OCI-LY1 (cell line): ENCODE measurements around the gene ABHD6.

Experiments used
- EZH2 ChIP-seq: fragments of 200-600 bp; sonication (generic), shearing (Covaris generic); IDR thresholded peaks from 2 replicates; pipeline ENCODE4 v1.8.0; 2017; ENCODE audit warnings: borderline replicate concordance, mixed run types, mild to moderate bottlenecking, antibody characterized with exemption, low read length, moderate library complexity, mixed read lengths
- TF ChIP-seq, protein P1 (sequence below): fragments of 200-600 bp; sonication (generic), shearing (Covaris generic); IDR thresholded peaks from 2 replicates; pipeline ENCODE4 v1.5.1; 2017; ENCODE audit warnings: mild to moderate bottlenecking, antibody characterized with exemption, low read length, moderate library complexity, mixed read lengths

DNA sequence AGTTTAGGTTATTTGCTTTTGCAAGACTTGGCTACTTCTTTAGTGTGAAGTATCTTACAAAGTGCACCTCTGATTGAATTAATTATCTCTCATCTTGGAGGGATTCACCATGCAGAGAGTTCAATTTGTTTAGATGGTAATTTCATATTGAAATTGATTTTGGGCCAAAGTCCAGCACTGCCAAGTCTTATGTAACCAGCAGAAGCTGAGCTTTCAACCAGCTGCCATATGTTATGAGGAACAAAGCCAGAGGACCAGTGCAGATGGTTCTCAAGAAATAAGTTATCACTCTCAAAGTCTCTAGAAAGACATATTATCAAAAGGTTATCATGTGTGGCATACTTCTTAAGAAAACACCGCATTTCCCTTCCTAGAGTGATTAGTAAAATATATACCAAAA is 29.0 kb downstream of the ABHD6 start:
- TF ChIP-seq, protein P1, sequence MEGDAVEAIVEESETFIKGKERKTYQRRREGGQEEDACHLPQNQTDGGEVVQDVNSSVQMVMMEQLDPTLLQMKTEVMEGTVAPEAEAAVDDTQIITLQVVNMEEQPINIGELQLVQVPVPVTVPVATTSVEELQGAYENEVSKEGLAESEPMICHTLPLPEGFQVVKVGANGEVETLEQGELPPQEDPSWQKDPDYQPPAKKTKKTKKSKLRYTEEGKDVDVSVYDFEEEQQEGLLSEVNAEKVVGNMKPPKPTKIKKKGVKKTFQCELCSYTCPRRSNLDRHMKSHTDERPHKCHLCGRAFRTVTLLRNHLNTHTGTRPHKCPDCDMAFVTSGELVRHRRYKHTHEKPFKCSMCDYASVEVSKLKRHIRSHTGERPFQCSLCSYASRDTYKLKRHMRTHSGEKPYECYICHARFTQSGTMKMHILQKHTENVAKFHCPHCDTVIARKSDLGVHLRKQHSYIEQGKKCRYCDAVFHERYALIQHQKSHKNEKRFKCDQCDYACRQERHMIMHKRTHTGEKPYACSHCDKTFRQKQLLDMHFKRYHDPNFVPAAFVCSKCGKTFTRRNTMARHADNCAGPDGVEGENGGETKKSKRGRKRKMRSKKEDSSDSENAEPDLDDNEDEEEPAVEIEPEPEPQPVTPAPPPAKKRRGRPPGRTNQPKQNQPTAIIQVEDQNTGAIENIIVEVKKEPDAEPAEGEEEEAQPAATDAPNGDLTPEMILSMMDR: no peak
- TF ChIP-seq EZH2: no peak
